GM10248 (cell line): ENCODE results near the gene RBBP5.

Experiments
- CTCF ChIA-PET: fragments of 300-600 bp; sonication (Branson Sonifier 250); formaldehyde crosslinking; extraction: SDS; loops from one replicate; lab custom pipeline; 2021; ENCODE audit warnings: antibody characterized with exemption; lab: Yijun Ruan, JAX
- POLR2A ChIA-PET: fragments of 350-650 bp; sonication (Branson Sonifier 250); formaldehyde crosslinking; extraction: SDS; loops from one replicate; lab custom pipeline; 2020; ENCODE audit warnings: antibody characterized with exemption; lab: Yijun Ruan, JAX
- DNase-seq: peaks from one replicate; pipeline ENCODE4 v3.0.0; 2012; ENCODE audit errors: extremely low spot score
- CTCF ChIP-seq: IDR thresholded peaks from 2 replicates; pipeline ENCODE4 v1.5.1; 2012; ENCODE audit warnings: mild to moderate bottlenecking, low read depth; ENCODE audit errors: extremely low read depth, missing control alignments, control extremely low read depth

Gene RBBP5

GRCh38 chr1:205064301-205064700, 57.5 kb downstream of the RBBP5 start:
- TF ChIP-seq CTCF = no peak
- CTCF ChIA-PET = interaction anchor here (3.6 to 5.7 kb wide), 4 partner anchors 9 to 89 kb away, joined by 62 to 150 read pairs (median 79); no protein-coding TSS in a partner anchor

GRCh38 chr1:205062895-205063294, 58.9 kb downstream of the RBBP5 start:
- ChIA-PET CTCF (interaction anchor here (1.0 to 5.7 kb wide), 19 partner anchors 11 to 260 kb away, joined by 3 to 150 read pairs (median 13); no protein-coding TSS in a partner anchor), POLR2A (no interaction called here)
- no peak for DNase-seq
- TF ChIP-seq CTCF = no peak

More at GRCh38 chr1:205064301-205064700, 57.5 kb downstream of the RBBP5 start:
- no peak for DNase-seq
- POLR2A ChIA-PET = no interaction called here

- no peak for TF ChIP-seq CTCF
- no peak for DNase-seq
- ChIA-PET POLR2A (no interaction called here), CTCF (interaction anchor here (1.0 to 5.7 kb wide), 33 partner anchors 11 to 484 kb away, joined by 3 to 150 read pairs (median 10); partner anchors contain the start of genes RBBP5 and TMEM81)
Observed at GRCh38 chr1:205062319-205062718, 59.5 kb downstream of the RBBP5 start.

GRCh38 chr1:205061665-205062069, 60.1 kb downstream of the RBBP5 start:
- ChIA-PET CTCF (interaction anchor here (0.6 to 5.7 kb wide), 61 partner anchors 11 to 499 kb away, joined by 3 to 150 read pairs (median 5); partner anchors contain the start of genes RBBP5 and TMEM81), POLR2A (no interaction called here)
- peak; percentile 96 for TF ChIP-seq CTCF
- DNase-seq = peak; percentile 81

GRCh38 chr1:205061227-205061626, 60.6 kb downstream of the RBBP5 start:
- CTCF ChIA-PET = interaction anchor here (0.7 to 5.7 kb wide), 54 partner anchors 11 to 500 kb away, joined by 3 to 150 read pairs (median 8); partner anchors contain the start of genes RBBP5 and TMEM81
- TF ChIP-seq CTCF = no peak
- POLR2A ChIA-PET = no interaction called here
- DNase-seq = no peak

- TF ChIP-seq CTCF = no peak
- ChIA-PET CTCF (interaction anchor here (1.2 to 5.7 kb wide), 28 partner anchors 10 to 500 kb away, joined by 3 to 150 read pairs (median 11); partner anchors contain the start of gene TMEM81), POLR2A (no interaction called here)
- DNase-seq = no peak
Observed at GRCh38 chr1:205060746-205061145, 61.0 kb downstream of the RBBP5 start.
